GM23338 (cell line): ENCODE measurements around the gene RINL. TPM values are rescaled to one million over a fixed set of nuclear protein-coding genes. Genes with fewer than 3 reads are reported as not detected.

Experiments used
- ATAC-seq: fragments of 200-7000 bp; cut with Tn5 transposase; 3 replicates; pipeline ENCODE4 v1.9.1; 2020
- DNase-seq: peaks from one replicate; pipeline ENCODE4 v3.0.0-alpha.2; 2015; ENCODE audit warnings: low spot score
- H2AFZ ChIP-seq: fragments of 200-600 bp; sonication (generic); 2 replicates; pipeline ENCODE4 v1.8.0; 2016; ENCODE audit warnings: antibody characterized with exemption, mild to moderate bottlenecking, moderate library complexity
- H3F3A ChIP-seq: fragments of 200-600 bp; sonication (generic); replicated peaks from 2 replicates; pipeline ENCODE4 v1.8.0; 2017; ENCODE audit warnings: antibody characterized with exemption, mixed run types, low read depth
- H3K27ac ChIP-seq: fragments of 200-600 bp; sonication (generic); 2 replicates; pipeline ENCODE4 v1.6.1; 2016; ENCODE audit warnings: low read depth
- H3K27me3 ChIP-seq: fragments of 200-600 bp; sonication (generic); 2 replicates; pipeline ENCODE4 v1.8.0; 2016; ENCODE audit warnings: mild to moderate bottlenecking, mixed run types, moderate library complexity; ENCODE audit not compliant: insufficient read depth
- H3K36me3 ChIP-seq: fragments of 200-600 bp; sonication (generic); 2 replicates; pipeline ENCODE4 v1.8.0; 2016; ENCODE audit warnings: mild to moderate bottlenecking; ENCODE audit not compliant: insufficient read depth
- H3K4me1 ChIP-seq: fragments of 200-600 bp; sonication (generic); 2 replicates; pipeline ENCODE4 v1.8.0; 2016; ENCODE audit warnings: mild to moderate bottlenecking, moderate library complexity; ENCODE audit not compliant: insufficient read depth
- H3K4me2 ChIP-seq: fragments of 200-600 bp; sonication (generic); 2 replicates; pipeline ENCODE4 v1.7.1; 2017; ENCODE audit warnings: mixed run types
- H3K4me3 ChIP-seq: fragments of 200-600 bp; sonication (generic); 2 replicates; pipeline ENCODE4 v1.6.1; 2016; ENCODE audit warnings: mixed run types
- H3K79me2 ChIP-seq: fragments of 200-600 bp; sonication (generic); replicated peaks from 2 replicates; pipeline ENCODE4 v1.8.0; 2017; ENCODE audit warnings: mild to moderate bottlenecking; ENCODE audit not compliant: insufficient read depth
- H3K9me2 ChIP-seq: fragments of 200-600 bp; sonication (generic); 2 replicates; pipeline ENCODE4 v1.8.0; 2017; ENCODE audit not compliant: insufficient read depth
- H4K20me1 ChIP-seq: fragments of 200-600 bp; sonication (generic); replicated peaks from 2 replicates; pipeline ENCODE4 v1.8.0; 2017; ENCODE audit warnings: mild to moderate bottlenecking; ENCODE audit not compliant: insufficient read depth
- H3K27ac Mint-ChIP-seq: 2 replicates; pipeline ENCODE4 v1.8.0; 2020; ENCODE audit warnings: inconsistent platforms, mild to moderate bottlenecking, moderate library complexity, mixed read lengths
- H3K27me3 Mint-ChIP-seq: 3 replicates; pipeline ENCODE4 v1.8.0; 2022; ENCODE audit warnings: low read depth, mild to moderate bottlenecking, moderate library complexity, mixed read lengths, inconsistent platforms; ENCODE audit not compliant: insufficient read depth, poor library complexity
- H3K36me3 Mint-ChIP-seq: 3 replicates; pipeline ENCODE4 v1.8.0; 2021; ENCODE audit warnings: low read depth, mild to moderate bottlenecking, inconsistent platforms, moderate library complexity, mixed read lengths
- H3K4me1 Mint-ChIP-seq: 3 replicates; pipeline ENCODE4 v1.8.0; 2020; ENCODE audit warnings: mild to moderate bottlenecking, inconsistent platforms, mixed read lengths
- H3K4me3 Mint-ChIP-seq: 3 replicates; pipeline ENCODE4 v1.8.0; 2021; ENCODE audit warnings: moderate library complexity, mild to moderate bottlenecking, inconsistent platforms, mixed read lengths
- H3K9me3 Mint-ChIP-seq: 3 replicates; pipeline ENCODE4 v1.8.0; 2020; ENCODE audit warnings: moderate library complexity, mild to moderate bottlenecking, inconsistent platforms, mixed read lengths
- CREB1 ChIP-seq: fragments of 250-450 bp; sonication (Bioruptor Pico); IDR thresholded peaks from 2 replicates; pipeline ENCODE4 v1.5.0; 2020; ENCODE audit warnings: low read depth, mild to moderate bottlenecking, moderate library complexity
- ETS1 ChIP-seq: IDR thresholded peaks from 2 replicates; pipeline ENCODE4 v1.6.1; 2016; ENCODE audit warnings: antibody characterized with exemption
- EZH2phosphoT487 ChIP-seq: fragments of 200-600 bp; sonication (generic); IDR thresholded peaks from one replicate; pipeline ENCODE4 v1.8.1; 2018; ENCODE audit warnings: antibody characterized with exemption; ENCODE audit not compliant: unreplicated experiment
- NANOG ChIP-seq: IDR thresholded peaks from 2 replicates; pipeline ENCODE4 v1.6.1; 2016; ENCODE audit warnings: antibody characterized with exemption, borderline replicate concordance
- POLR2AphosphoS5 ChIP-seq: IDR thresholded peaks from 2 replicates; pipeline ENCODE4 v1.6.1; 2016; ENCODE audit warnings: antibody characterized with exemption, low read depth
- REST ChIP-seq: IDR thresholded peaks from one replicate; pipeline ENCODE4 v1.6.1; 2018; ENCODE audit warnings: antibody characterized with exemption; ENCODE audit not compliant: unreplicated experiment
- ZNF114 ChIP-seq: fragments of 250-450 bp; sonication (Bioruptor Pico); IDR thresholded peaks from 2 replicates; pipeline ENCODE4 v1.5.0; 2020; ENCODE audit warnings: mild to moderate bottlenecking, moderate library complexity
- ZNF331 ChIP-seq: fragments of 250-450 bp; sonication (Bioruptor Pico); IDR thresholded peaks from 2 replicates; pipeline ENCODE4 v1.5.0; 2020; ENCODE audit warnings: low read depth, mild to moderate bottlenecking, moderate library complexity
- ZNF462 ChIP-seq: fragments of 250-450 bp; sonication (Bioruptor Pico); IDR thresholded peaks from 2 replicates; pipeline ENCODE4 v1.5.0; 2020; ENCODE audit warnings: mild to moderate bottlenecking, moderate library complexity
- polyA plus RNA-seq: library from polyadenylated mRNA; unstranded; fragments of >200 nt; fragmentation: Nextera tagmentation; extraction: Ambion mirVana; gene quantifications from 2 replicates; pipeline ENCODE4 v1.2.1, GENCODE V29; 2016
- total RNA-seq: library from RNA; depleted of rRNA; stranded (reverse); fragments of >200 nt; shearing (Covaris generic); gene quantifications from 2 replicates; pipeline ENCODE4 v1.2.3, GENCODE V29; 2014

RINL gene
- total and polyA plus RNA-seq, 2 experiments from 2014 or later = 11.2 to 21.4 TPM

GRCh38 chr19:38844093-38844686 is 33.9 kb downstream of the RINL start (continued):
- no peak for TF ChIP-seq REST
- no peak for TF ChIP-seq ZNF114 (CRISPR knock-in tag)

GRCh38 chr19:38843175-38843758 is 34.8 kb downstream of the RINL start:
- peaks cover 81% of the 10 kb centered on the region for H3F3A ChIP-seq
- Mint-ChIP-seq H3K4me1 (peaks cover 22% of the 10 kb centered on the region), H3K27ac (no peak overlapping the region), H3K4me3 (no peak overlapping the region), H3K9me3 (no peaks in the 10 kb centered on the region), H3K27me3 (peaks cover 25% of the 10 kb centered on the region), H3K36me3 (peaks cover 100% of the 10 kb centered on the region)
- no peaks in the 10 kb centered on the region for H3K27me3 ChIP-seq
- peaks cover 95% of the 10 kb centered on the region for H3K36me3 ChIP-seq
- H3K9me2 ChIP-seq = no peaks in the 10 kb centered on the region
- peaks cover 73% of the 10 kb centered on the region for H3K79me2 ChIP-seq
- no peak overlapping the region for H3K27ac ChIP-seq
- H3K4me3 ChIP-seq = no peak overlapping the region
- H3K4me1 ChIP-seq = peaks cover 6% of the 10 kb centered on the region; the same call in 1 of the 2 replicates
- H2AFZ ChIP-seq = no peak overlapping the region
- no peak for DNase-seq
- H3K4me2 ChIP-seq = no peak overlapping the region
- ATAC-seq = no peak
- peaks cover 66% of the 10 kb centered on the region for H4K20me1 ChIP-seq
- TF ChIP-seq ETS1 (no peak), CREB1 (no peak), ZNF462 (CRISPR knock-in tag) (no peak), REST (no peak), EZH2phosphoT487 (no peak), POLR2AphosphoS5 (no peak), ZNF114 (CRISPR knock-in tag) (no peak), NANOG (no peak), ZNF331 (CRISPR knock-in tag) (no peak)
